Measurements from ENCODE around the gene SSC5D. TPM values are rescaled to one million over a fixed set of nuclear protein-coding genes. Genes with fewer than 3 reads are reported as not detected.

Gene SSC5D
- total and polyA plus RNA-seq, 9 of the 15 experiments (the other 6 are each of a cell fraction or from before 2014, with no cell fraction given): 0.04 to 0.71 (median 0.14) TPM; not detected in 2

- TF ChIP-seq RHOXF2B (CRISPR knock-in tag; conservative IDR thresholded peaks at IDR 0.05) (no peak), RBM34 (IDR thresholded peaks at IDR 0.05; ENCODE audit: borderline replicate concordance, insufficient read depth, low read length) (no peak), LARP7 (IDR thresholded peaks at IDR 0.05) (no peak), NR2F6 (CRISPR knock-in tag; IDR thresholded peaks at IDR 0.05) (no peak), CHD1 (IDR thresholded peaks at IDR 0.05; ENCODE audit: low read length) (no peak), BCL6 (CRISPR knock-in tag; IDR thresholded peaks at IDR 0.05) (no peak), TAF9B (IDR thresholded peaks at IDR 0.05; ENCODE audit: partially characterized antibody) (no peak), ZNF354B (CRISPR knock-in tag; IDR thresholded peaks at IDR 0.05) (no peak), ZBTB40 (IDR thresholded peaks at IDR 0.05) (0 out of 2 replicates have a peak, but pooled peaks have one; percentile 46), ZBTB40 (CRISPR knock-in tag; IDR thresholded peaks at IDR 0.05) (peak; percentile 90), SNRNP70 (optimal IDR thresholded peaks at IDR 0.05; ENCODE audit: low read depth, low read length) (no peak), NFATC3 (IDR thresholded peaks at IDR 0.05) (no peak), ZC3H11A (IDR thresholded peaks at IDR 0.05; ENCODE audit: low read depth, low read length) (no peak), FIP1L1 (IDR thresholded peaks at IDR 0.05; ENCODE audit: low read depth, low read length, poor library complexity, severe bottlenecking) (peak; percentile 66), ZKSCAN8 (CRISPR knock-in tag; IDR thresholded peaks at IDR 0.05) (no peak)
- TF ChIP-seq, protein P1, sequence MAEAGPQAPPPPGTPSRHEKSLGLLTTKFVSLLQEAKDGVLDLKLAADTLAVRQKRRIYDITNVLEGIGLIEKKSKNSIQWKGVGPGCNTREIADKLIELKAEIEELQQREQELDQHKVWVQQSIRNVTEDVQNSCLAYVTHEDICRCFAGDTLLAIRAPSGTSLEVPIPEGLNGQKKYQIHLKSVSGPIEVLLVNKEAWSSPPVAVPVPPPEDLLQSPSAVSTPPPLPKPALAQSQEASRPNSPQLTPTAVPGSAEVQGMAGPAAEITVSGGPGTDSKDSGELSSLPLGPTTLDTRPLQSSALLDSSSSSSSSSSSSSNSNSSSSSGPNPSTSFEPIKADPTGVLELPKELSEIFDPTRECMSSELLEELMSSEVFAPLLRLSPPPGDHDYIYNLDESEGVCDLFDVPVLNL (CRISPR knock-in tag; IDR thresholded peaks at IDR 0.05; ENCODE audit: low read depth): peak; percentile 91
- TF ChIP-seq, protein P2, sequence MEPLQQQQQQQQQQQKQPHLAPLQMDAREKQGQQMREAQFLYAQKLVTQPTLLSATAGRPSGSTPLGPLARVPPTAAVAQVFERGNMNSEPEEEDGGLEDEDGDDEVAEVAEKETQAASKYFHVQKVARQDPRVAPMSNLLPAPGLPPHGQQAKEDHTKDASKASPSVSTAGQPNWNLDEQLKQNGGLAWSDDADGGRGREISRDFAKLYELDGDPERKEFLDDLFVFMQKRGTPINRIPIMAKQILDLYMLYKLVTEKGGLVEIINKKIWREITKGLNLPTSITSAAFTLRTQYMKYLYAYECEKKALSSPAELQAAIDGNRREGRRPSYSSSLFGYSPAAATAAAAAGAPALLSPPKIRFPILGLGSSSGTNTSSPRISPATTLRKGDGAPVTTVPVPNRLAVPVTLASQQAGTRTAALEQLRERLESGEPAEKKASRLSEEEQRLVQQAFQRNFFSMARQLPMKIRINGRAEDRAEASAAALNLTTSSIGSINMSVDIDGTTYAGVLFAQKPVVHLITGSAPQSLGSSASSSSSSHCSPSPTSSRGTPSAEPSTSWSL (CRISPR knock-in tag; IDR thresholded peaks at IDR 0.05; ENCODE audit: borderline replicate concordance): no peak
Observed at GRCh38 chr19:55503502-55504251, 15.4 kb downstream of the SSC5D start (continued).
